Gastroesophageal sphincter (tissue), 4 donors: ENCODE data around the gene ZC3H10. TPM values are rescaled to one million over a fixed set of nuclear protein-coding genes. Genes with fewer than 3 reads are reported as not detected.

Experiments
- ATAC-seq: fragments of 150-250 bp; one replicate; pipeline ENCODE4 v1.9.1; 2016; ENCODE audit warnings: mild to moderate bottlenecking, moderate library complexity
- H3K27ac ChIP-seq, 4 donors: fragments of 200-600 bp; sonication (generic) in 3 of 4; 1 replicate in 3 of 4; 2 replicates in 1 of 4; pipeline ENCODE4 v1.5.1; 2016 to 2019
- H3K27me3 ChIP-seq: fragments of 200-600 bp; sonication (generic); one replicate; pipeline ENCODE4 v1.5.1; 2019
- H3K36me3 ChIP-seq, 2 donors: fragments of 200-600 bp; sonication (generic); one replicate each; pipeline ENCODE4 v1.5.1; 2019; ENCODE audit warnings: control low read depth in 1 of 2
- H3K4me1 ChIP-seq, 3 donors: fragments of 200-600 bp; sonication (generic); 1 replicate in 2 of 3; 2 replicates in 1 of 3; pipeline ENCODE4 v1.5.1; 2016 to 2019; ENCODE audit warnings: control low read depth in 2 of 3
- H3K4me3 ChIP-seq, 2 donors: fragments of 200-600 bp; sonication (generic); one replicate each; pipeline ENCODE4 v1.5.1; 2019; ENCODE audit warnings: mild to moderate bottlenecking in 1 of 2, moderate library complexity in 1 of 2
- H3K9me3 ChIP-seq, 3 donors: fragments of 200-600 bp; sonication (generic); one replicate each; pipeline ENCODE4 v1.5.1; 2017 to 2019; ENCODE audit warnings: control low read depth in 2 of 3
- CTCF ChIP-seq, 4 experiments: fragments of 200-600 bp in 2 of 4; fragments of 450-650 bp in 2 of 4; sonication (generic) in 1 of 4; IDR thresholded peaks; one replicate each; pipeline ENCODE4 v1.5.1; 2017 to 2019; ENCODE audit warnings: antibody characterized with exemption in 4 of 4, mild to moderate bottlenecking in 2 of 4, moderate library complexity in 2 of 4
- EP300 ChIP-seq: sonication (generic); formaldehyde crosslinking; IDR thresholded peaks from one replicate; pipeline ENCODE4 v1.6.1; 2017; ENCODE audit warnings: antibody characterized with exemption, mild to moderate bottlenecking
- POLR2A ChIP-seq, 2 donors: fragments of 450-650 bp; IDR thresholded peaks; one replicate each; pipeline ENCODE4 v1.6.1; 2017; ENCODE audit warnings: antibody characterized with exemption in 2 of 2, mild to moderate bottlenecking in 2 of 2, moderate library complexity in 1 of 2
- POLR2AphosphoS5 ChIP-seq: sonication (generic); formaldehyde crosslinking; IDR thresholded peaks from one replicate; pipeline ENCODE4 v1.6.1; 2017; ENCODE audit warnings: antibody characterized with exemption
- WGBS, 2 donors: methylation state at CpG; one replicate each; pipeline ENCODE4 v1.1.5; 2018; ENCODE audit warnings: low coverage in 1 of 2; 5-methylcytosine and 5-hydroxymethylcytosine counted together
- total RNA-seq, 4 donors: library from RNA; depleted of rRNA; stranded (reverse); fragments of >200 nt; gene quantifications; one replicate each; pipeline ENCODE4 v1.1.0, GENCODE V29; 2016

ZC3H10 gene
- total RNA-seq, 4 donors from 2014 or later, result 5.0 to 7.4 (median 5.8) TPM

- peak in 1 of 2 donors; percentile 5 for TF ChIP-seq POLR2A (IDR thresholded peaks at IDR 0.05)
- TF ChIP-seq POLR2AphosphoS5, result peak; percentile 19
- no peak for TF ChIP-seq EP300
- H3K4me1 ChIP-seq, result peaks cover 0 to 69% (median 18%) of the 10 kb centered on the region in 3 donors
- no peaks in the 10 kb centered on the region for H3K27me3 ChIP-seq
- ATAC-seq, result no peak
- H3K27ac ChIP-seq, result peak overlapping the region; percentile 93 to 99 (median 98)
- peaks cover 0 to 74% of the 10 kb centered on the region in 2 donors for H3K36me3 ChIP-seq
- H3K9me3 ChIP-seq, result no peaks in the 10 kb centered on the region
- 57 to 58% methylated on average over 1 to 5 of the region's 10 CpGs for WGBS, 2 donors
- peak overlapping the region; percentile 71 to 82 for H3K4me3 ChIP-seq
Observed at GRCh38 chr12:56161690-56162351, 43.8 kb downstream of the ZC3H10 start.

GRCh38 chr12:56162468-56163290, 44.6 kb downstream of the ZC3H10 start:
- TF ChIP-seq CTCF (IDR thresholded peaks at IDR 0.05) (no peak), POLR2AphosphoS5 (peak; percentile 64)
- no peaks in the 10 kb centered on the region for H3K27me3 ChIP-seq
- no peak overlapping the region for H3K4me3 ChIP-seq
- H3K36me3 ChIP-seq, result peaks cover 0 to 83% of the 10 kb centered on the region in 2 donors
- H3K27ac ChIP-seq, result peak overlapping the region; percentile 78 to 99 (median 94)
- ATAC-seq, result no peak
- H3K9me3 ChIP-seq, result no peaks in the 10 kb centered on the region
- peaks cover 0 to 60% (median 18%) of the 10 kb centered on the region in 3 donors for H3K4me1 ChIP-seq
- WGBS, 2 donors, result 21 to 24% methylated on average over 7 to 11 of the region's 11 CpGs

GRCh38 chr12:56163533-56164344, 45.7 kb downstream of the ZC3H10 start:
- no peak for ATAC-seq
- peaks cover 0 to 93% of the 10 kb centered on the region in 2 donors for H3K36me3 ChIP-seq
- H3K9me3 ChIP-seq, result no peaks in the 10 kb centered on the region
- no peak overlapping the region for H3K4me3 ChIP-seq
- peak overlapping the region in 3 of 4 donors; percentile 75 to 96 (median 93) for H3K27ac ChIP-seq
- H3K27me3 ChIP-seq, result no peaks in the 10 kb centered on the region
- WGBS, 2 donors, result 41 to 65% methylated on average over 8 to 9 of the region's 11 CpGs
- TF ChIP-seq POLR2A (IDR thresholded peaks at IDR 0.05) (peak in 1 of 2 donors; percentile 14), POLR2AphosphoS5 (no peak), CTCF (IDR thresholded peaks at IDR 0.05) (no peak), EP300 (no peak)
- peaks cover 0 to 60% (median 18%) of the 10 kb centered on the region in 3 donors for H3K4me1 ChIP-seq

- Histone ChIP-seq H3K4me1 (peaks cover 0 to 59% (median 18%) of the 10 kb centered on the region in 3 donors), H3K4me3 (no peak overlapping the region), H3K27me3 (no peaks in the 10 kb centered on the region), H3K36me3 (peaks cover 0 to 99% of the 10 kb centered on the region in 2 donors), H3K9me3 (no peaks in the 10 kb centered on the region), H3K27ac (peak overlapping the region in 3 of 4 donors; percentile 75 to 96 (median 93))
- TF ChIP-seq EP300 (no peak), CTCF (IDR thresholded peaks at IDR 0.05) (no peak), POLR2AphosphoS5 (peak; percentile 47)
- ATAC-seq, result no peak
- 65 to 71% methylated on average over 7 to 9 of the region's 17 CpGs for WGBS, 2 donors
Observed at GRCh38 chr12:56164345-56164729, 46.3 kb downstream of the ZC3H10 start.

GRCh38 chr12:56165369-56165768, 47.3 kb downstream of the ZC3H10 start:
- TF ChIP-seq POLR2A (IDR thresholded peaks at IDR 0.05), result no peak
- TF ChIP-seq CTCF (IDR thresholded peaks at IDR 0.05), result no peak
- no peak for TF ChIP-seq POLR2AphosphoS5
- no peak for TF ChIP-seq EP300
- H3K4me1 ChIP-seq, result peaks cover 0 to 49% (median 14%) of the 10 kb centered on the region in 3 donors
- 17% methylated on average over 1 of the region's 4 CpGs; no CpG with 5 or more reads in 1 of the 2 donors for WGBS, 2 donors
- peak overlapping the region in 3 of 4 donors; percentile 46 to 96 (median 93) for H3K27ac ChIP-seq
- no peaks in the 10 kb centered on the region for H3K9me3 ChIP-seq
- ATAC-seq, result no peak
- H3K4me3 ChIP-seq, result no peak overlapping the region
- H3K36me3 ChIP-seq, result peaks cover 0 to 100% of the 10 kb centered on the region in 2 donors
- no peaks in the 10 kb centered on the region for H3K27me3 ChIP-seq
